Measurements from ENCODE around the gene HCAR1. TPM values are rescaled to one million over a fixed set of nuclear protein-coding genes. Genes with fewer than 3 reads are reported as not detected.
A peak's percentile ranks its signal among the peaks of the same experiment; 100 is the strongest.

Gene HCAR1
- total RNA-seq, result 1 to 10 TPM in 3 of 4 donors, under 1 TPM in 1; 0.92 to 4.0 (median 2.0) TPM

- no peaks in the 10 kb centered on the region for H3K9me3 ChIP-seq
- peak within 1 kb of the TSS in 1 of 3 donors; percentile 12 for H3K4me3 ChIP-seq (replicated peaks in 1 of 3)
- H3K27me3 ChIP-seq, result no peaks in the 10 kb centered on the region
- TF ChIP-seq CTCF (IDR thresholded peaks at IDR 0.05) (peak in 4 of 6 experiments; percentile 23 to 47 (median 33)), POLR2A (IDR thresholded peaks at IDR 0.05) (peak in 1 of 2 donors; percentile 20)
- 24 to 33% methylated on average over 22 to 32 of the region's 32 CpGs for WGBS, 2 donors
- H3K36me3 ChIP-seq, result no peaks in the 10 kb centered on the region
- peak within 1 kb of the TSS; percentile 46 to 81 (median 64) for H3K27ac ChIP-seq
- DNase-seq, result peak; percentile 61 to 68
- peaks cover 6 to 58% of the 10 kb centered on the region in 2 donors for H3K4me1 ChIP-seq
- intact Hi-C loops (cut with DNase I), result loop anchor here (10.0 kb wide), 1 partner anchor 86 kb away; no protein-coding TSS in a partner anchor
Observed at GRCh38 chr12:122730215-122731014, at the start of gene HCAR1. TSS of gene HCAR1 (minus strand) at chr12:122730844. CDS start at chr12:122730339, 505 bp downstream.

GRCh38 chr12:122757568-122757967 is 26.9 kb upstream of the HCAR1 start:
- TF ChIP-seq CTCF (IDR thresholded peaks at IDR 0.05) (no peak), POLR2A (IDR thresholded peaks at IDR 0.05) (no peak)
- intact Hi-C loops (cut with DNase I), result no loop called here

GRCh38 chr12:122754790-122755189 is 24.1 kb upstream of the HCAR1 start:
- intact Hi-C loops (cut with DNase I), result no loop called here
- peaks cover 24 to 25% of the 10 kb centered on the region in 2 donors for H3K36me3 ChIP-seq
- H3K4me1 ChIP-seq, result peaks cover 8 to 19% of the 10 kb centered on the region in 2 donors
- no peaks in the 10 kb centered on the region for H3K27me3 ChIP-seq
- no peak overlapping the region for H3K4me3 ChIP-seq (replicated peaks in 1 of 3)
- no peak for DNase-seq
- no peak for TF ChIP-seq CTCF (IDR thresholded peaks at IDR 0.05)
- TF ChIP-seq POLR2A (IDR thresholded peaks at IDR 0.05), result no peak
- H3K27ac ChIP-seq, result no peak overlapping the region
- WGBS, 2 donors, result 88% methylated on average over 1 of the region's 1 CpG
- H3K9me3 ChIP-seq, result no peaks in the 10 kb centered on the region

More at GRCh38 chr12:122757568-122757967, 26.9 kb upstream of the HCAR1 start:
- Histone ChIP-seq H3K27me3 (no peaks in the 10 kb centered on the region), H3K36me3 (peaks cover 30 to 35% of the 10 kb centered on the region in 2 donors), H3K4me3 (replicated peaks in 1 of 3) (no peak overlapping the region), H3K27ac (no peak overlapping the region), H3K4me1 (peaks cover 8 to 9% of the 10 kb centered on the region in 2 donors), H3K9me3 (no peaks in the 10 kb centered on the region)
- DNase-seq, result no peak
- 92 to 93% methylated on average over 1 of the region's 1 CpG for WGBS, 2 donors

- intact Hi-C loops (cut with DNase I), result loop anchor here (2.0 kb wide), 1 partner anchor 114 kb away; no protein-coding TSS in a partner anchor
- H3K9me3 ChIP-seq, result no peaks in the 10 kb centered on the region
Observed at GRCh38 chr12:122753319-122753650, 22.6 kb upstream of the HCAR1 start.

More at GRCh38 chr12:122753319-122753650, 22.6 kb upstream of the HCAR1 start:
- peak overlapping the region; percentile 41 to 85 (median 61) for H3K4me3 ChIP-seq (replicated peaks in 1 of 3)
- no peak for DNase-seq
- WGBS, 2 donors, result 3 to 8% methylated on average over 5 of the region's 5 CpGs
- peak overlapping the region in 2 of 3 donors; percentile 58 to 87 for H3K27ac ChIP-seq
- H3K4me1 ChIP-seq, result peaks cover 8 to 19% of the 10 kb centered on the region in 2 donors
- TF ChIP-seq CTCF (IDR thresholded peaks at IDR 0.05) (no peak), POLR2A (IDR thresholded peaks at IDR 0.05) (no peak)
- peaks cover 17 to 22% of the 10 kb centered on the region in 2 donors for H3K36me3 ChIP-seq
- no peaks in the 10 kb centered on the region for H3K27me3 ChIP-seq

All from thyroid gland (tissue), 4 donors.